HEK293 (cell line): ENCODE data around the gene PHACTR1.

Experiments
- EGR2 ChIP-seq: fragments of 450-650 bp; formaldehyde crosslinking; IDR thresholded peaks from 2 replicates; pipeline ENCODE4 v1.5.1; 2016; ENCODE audit warnings: low read depth, missing biosample characterization, missing genetic modification characterization
- HIC1 ChIP-seq: fragments of 450-650 bp; formaldehyde crosslinking; IDR thresholded peaks from 2 replicates; pipeline ENCODE4 v1.5.1; 2016; ENCODE audit warnings: missing biosample characterization, missing genetic modification characterization
- HOXA7 ChIP-seq: sonication (generic); formaldehyde crosslinking; IDR thresholded peaks from 2 replicates; pipeline ENCODE4 v1.8.1; 2022; ENCODE audit warnings: missing genetic modification reagents, borderline replicate concordance
- INSM2 ChIP-seq: fragments of 450-650 bp; formaldehyde crosslinking; IDR thresholded peaks from 2 replicates; pipeline ENCODE4 v1.5.1; 2016; ENCODE audit warnings: missing biosample characterization, missing genetic modification characterization
- KLF7 ChIP-seq: fragments of 450-650 bp; formaldehyde crosslinking; IDR thresholded peaks from 2 replicates; pipeline ENCODE4 v1.5.1; 2016; ENCODE audit warnings: missing biosample characterization, missing genetic modification characterization, borderline replicate concordance
- PRDM2 ChIP-seq: fragments of 450-650 bp; formaldehyde crosslinking; IDR thresholded peaks from 2 replicates; pipeline ENCODE4 v1.5.1; 2016; ENCODE audit warnings: missing biosample characterization, missing genetic modification characterization, borderline replicate concordance
- YY2 ChIP-seq: fragments of 450-650 bp; formaldehyde crosslinking; IDR thresholded peaks from 2 replicates; pipeline ENCODE4 v1.5.1; 2016; ENCODE audit warnings: missing biosample characterization, missing genetic modification characterization
- ZBTB21 ChIP-seq: fragments of 450-650 bp; formaldehyde crosslinking; IDR thresholded peaks from 2 replicates; pipeline ENCODE4 v1.5.1; 2017; ENCODE audit warnings: missing biosample characterization, missing genetic modification characterization
- ZBTB48 ChIP-seq: fragments of 450-650 bp; formaldehyde crosslinking; IDR thresholded peaks from 2 replicates; pipeline ENCODE4 v1.5.1; 2016; ENCODE audit warnings: missing biosample characterization, missing genetic modification characterization
- ZBTB8A ChIP-seq: fragments of 450-650 bp; formaldehyde crosslinking; IDR thresholded peaks from 2 replicates; pipeline ENCODE4 v1.5.1; 2016; ENCODE audit warnings: missing biosample characterization, missing genetic modification characterization
- ZNF174 ChIP-seq: fragments of 450-650 bp; formaldehyde crosslinking; IDR thresholded peaks from 2 replicates; pipeline ENCODE4 v1.5.0; 2017; ENCODE audit warnings: missing biosample characterization, mild to moderate bottlenecking, missing genetic modification characterization
- ZNF221 ChIP-seq: fragments of 450-650 bp; formaldehyde crosslinking; IDR thresholded peaks from 2 replicates; pipeline ENCODE4 v1.5.1; 2017; ENCODE audit warnings: missing biosample characterization, missing genetic modification characterization, borderline replicate concordance
- ZNF223 ChIP-seq: fragments of 450-650 bp; formaldehyde crosslinking; IDR thresholded peaks from 2 replicates; pipeline ENCODE4 v1.5.1; 2016; ENCODE audit warnings: missing biosample characterization, missing genetic modification characterization
- ZNF324 ChIP-seq: fragments of 450-650 bp; formaldehyde crosslinking; IDR thresholded peaks from 2 replicates; pipeline ENCODE4 v1.5.1; 2016; ENCODE audit warnings: missing biosample characterization, missing genetic modification characterization
- ZNF366 ChIP-seq: fragments of 450-650 bp; formaldehyde crosslinking; conservative IDR thresholded peaks from 2 replicates; pipeline ENCODE4 v1.5.1; 2016; ENCODE audit warnings: missing biosample characterization, missing genetic modification characterization
- ZNF394 ChIP-seq: fragments of 450-650 bp; formaldehyde crosslinking; IDR thresholded peaks from 2 replicates; pipeline ENCODE4 v1.5.1; 2016; ENCODE audit warnings: missing biosample characterization, missing genetic modification characterization, mild to moderate bottlenecking, moderate library complexity, borderline replicate concordance
- ZNF449 ChIP-seq: fragments of 450-650 bp; formaldehyde crosslinking; IDR thresholded peaks from 2 replicates; pipeline ENCODE4 v1.5.1; 2017; ENCODE audit warnings: missing biosample characterization, mild to moderate bottlenecking, missing genetic modification characterization, moderate library complexity
- ZNF530 ChIP-seq: fragments of 450-650 bp; formaldehyde crosslinking; IDR thresholded peaks from 2 replicates; pipeline ENCODE4 v1.5.1; 2016; ENCODE audit warnings: low read depth, missing biosample characterization, missing genetic modification characterization
- ZNF626 ChIP-seq: fragments of 450-650 bp; sonication (Bioruptor Pico); formaldehyde crosslinking; IDR thresholded peaks from 2 replicates; pipeline ENCODE4 v1.5.1; 2018; ENCODE audit warnings: missing biosample characterization, missing genetic modification characterization, inconsistent platforms
- ZNF629 ChIP-seq: fragments of 450-650 bp; formaldehyde crosslinking; IDR thresholded peaks from 2 replicates; pipeline ENCODE4 v1.5.1; 2017; ENCODE audit warnings: missing biosample characterization, missing genetic modification characterization
- ZNF664 ChIP-seq: fragments of 450-650 bp; formaldehyde crosslinking; IDR thresholded peaks from 2 replicates; pipeline ENCODE4 v1.5.1; 2016; ENCODE audit warnings: missing biosample characterization, missing genetic modification characterization
- ZNF707 ChIP-seq: fragments of 450-650 bp; formaldehyde crosslinking; IDR thresholded peaks from 2 replicates; pipeline ENCODE4 v1.5.1; 2016; ENCODE audit warnings: missing biosample characterization, missing genetic modification characterization
- ZNF843 ChIP-seq: fragments of 450-650 bp; formaldehyde crosslinking; IDR thresholded peaks from 2 replicates; pipeline ENCODE4 v1.5.1; 2016; ENCODE audit warnings: missing biosample characterization, missing genetic modification characterization
- TF ChIP-seq, protein P1 (sequence below): fragments of 450-650 bp; formaldehyde crosslinking; IDR thresholded peaks from 2 replicates; pipeline ENCODE4 v1.5.1; 2017; ENCODE audit warnings: missing biosample characterization, missing genetic modification characterization
- TF ChIP-seq, protein P2 (sequence below): fragments of 450-650 bp; formaldehyde crosslinking; IDR thresholded peaks from 2 replicates; pipeline ENCODE4 v1.5.1; 2017; ENCODE audit warnings: missing biosample characterization, missing genetic modification characterization

The PHACTR1 gene

DNA sequence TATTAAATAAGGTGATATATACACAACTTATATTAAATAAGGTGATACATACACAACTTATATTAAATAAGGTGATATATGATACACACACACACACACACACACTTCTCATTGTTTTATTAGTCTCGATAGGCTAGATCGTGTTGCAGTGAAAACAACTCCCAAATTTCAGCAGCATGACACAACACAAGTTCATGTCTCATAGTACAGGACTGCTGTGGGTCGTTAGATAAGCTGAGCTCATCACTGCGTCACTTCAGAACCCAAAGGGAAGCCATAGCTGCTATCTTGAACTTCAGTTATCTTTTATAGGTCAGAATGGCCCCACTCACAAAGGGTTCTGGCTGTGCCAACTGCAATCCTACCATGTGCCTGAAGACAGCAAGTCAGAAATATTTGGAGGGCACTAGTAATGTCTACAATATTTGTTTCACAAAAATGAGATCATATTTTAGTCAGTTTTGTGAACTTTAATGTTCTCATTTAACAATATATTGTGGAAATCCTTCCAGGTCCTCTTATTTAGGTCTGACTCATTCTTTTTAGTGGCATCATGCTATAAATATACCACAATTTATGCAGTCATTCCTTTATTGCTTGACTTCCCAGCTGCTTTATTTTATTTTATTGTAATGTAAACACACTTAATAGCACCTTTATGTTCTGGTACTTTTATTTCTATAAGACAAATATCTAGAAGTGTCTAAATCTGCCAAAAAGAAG, 290.2 kb downstream of the PHACTR1 start (continued):
- peak; percentile 95 for TF ChIP-seq INSM2
- TF ChIP-seq ZNF530 (tag by site-specific recombination): no peak
- no peak for TF ChIP-seq EGR2 (tag by site-specific recombination)
- TF ChIP-seq YY2 (tag by site-specific recombination): peak; percentile 31; the same call in 1 of the 2 replicates
- peak; percentile 53; the same call in 1 of the 2 replicates for TF ChIP-seq ZNF324 (tag by site-specific recombination)
- no peak for TF ChIP-seq ZNF221 (tag by site-specific recombination)
- TF ChIP-seq ZNF843 (tag by site-specific recombination): peak; percentile 98
- TF ChIP-seq KLF7: peak; percentile 56; the same call in 1 of the 2 replicates
- TF ChIP-seq, protein P1, sequence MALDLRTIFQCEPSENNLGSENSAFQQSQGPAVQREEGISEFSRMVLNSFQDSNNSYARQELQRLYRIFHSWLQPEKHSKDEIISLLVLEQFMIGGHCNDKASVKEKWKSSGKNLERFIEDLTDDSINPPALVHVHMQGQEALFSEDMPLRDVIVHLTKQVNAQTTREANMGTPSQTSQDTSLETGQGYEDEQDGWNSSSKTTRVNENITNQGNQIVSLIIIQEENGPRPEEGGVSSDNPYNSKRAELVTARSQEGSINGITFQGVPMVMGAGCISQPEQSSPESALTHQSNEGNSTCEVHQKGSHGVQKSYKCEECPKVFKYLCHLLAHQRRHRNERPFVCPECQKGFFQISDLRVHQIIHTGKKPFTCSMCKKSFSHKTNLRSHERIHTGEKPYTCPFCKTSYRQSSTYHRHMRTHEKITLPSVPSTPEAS (tag by site-specific recombination): peak; percentile 94
- TF ChIP-seq ZNF707: no peak
- TF ChIP-seq ZNF626: 0 out of 2 replicates have a peak, but pooled peaks have one; percentile 2
- TF ChIP-seq ZBTB21 (tag by site-specific recombination): peak; percentile 98
- TF ChIP-seq ZNF223 (tag by site-specific recombination): no peak
- no peak for TF ChIP-seq ZBTB48 (tag by site-specific recombination)
- TF ChIP-seq ZBTB8A (tag by site-specific recombination): peak; percentile 31; the same call in 1 of the 2 replicates
- peak; percentile 83 for TF ChIP-seq ZNF366 (tag by site-specific recombination)
- TF ChIP-seq ZNF449 (tag by site-specific recombination): no peak; the same call in 1 of the 2 replicates
- TF ChIP-seq ZNF629 (tag by site-specific recombination): peak; percentile 99
- TF ChIP-seq PRDM2 (tag by site-specific recombination): no peak
- TF ChIP-seq ZNF664: peak; percentile 100
- TF ChIP-seq ZNF394: peak; percentile 61
- TF ChIP-seq, protein P2, sequence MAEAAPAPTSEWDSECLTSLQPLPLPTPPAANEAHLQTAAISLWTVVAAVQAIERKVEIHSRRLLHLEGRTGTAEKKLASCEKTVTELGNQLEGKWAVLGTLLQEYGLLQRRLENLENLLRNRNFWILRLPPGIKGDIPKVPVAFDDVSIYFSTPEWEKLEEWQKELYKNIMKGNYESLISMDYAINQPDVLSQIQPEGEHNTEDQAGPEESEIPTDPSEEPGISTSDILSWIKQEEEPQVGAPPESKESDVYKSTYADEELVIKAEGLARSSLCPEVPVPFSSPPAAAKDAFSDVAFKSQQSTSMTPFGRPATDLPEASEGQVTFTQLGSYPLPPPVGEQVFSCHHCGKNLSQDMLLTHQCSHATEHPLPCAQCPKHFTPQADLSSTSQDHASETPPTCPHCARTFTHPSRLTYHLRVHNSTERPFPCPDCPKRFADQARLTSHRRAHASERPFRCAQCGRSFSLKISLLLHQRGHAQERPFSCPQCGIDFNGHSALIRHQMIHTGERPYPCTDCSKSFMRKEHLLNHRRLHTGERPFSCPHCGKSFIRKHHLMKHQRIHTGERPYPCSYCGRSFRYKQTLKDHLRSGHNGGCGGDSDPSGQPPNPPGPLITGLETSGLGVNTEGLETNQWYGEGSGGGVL: peak; percentile 73
- 0 out of 2 replicates have a peak, but pooled peaks have one; percentile 50 for TF ChIP-seq ZNF174
- no peak for TF ChIP-seq HOXA7
- peak; percentile 98 for TF ChIP-seq HIC1 (tag by site-specific recombination)
